Endothelial cell of umbilical vein (primary cell): ENCODE results near the gene FOXP1.

Experiments
- JUN ChIP-seq: IDR thresholded peaks from 2 replicates; pipeline ENCODE4 v1.6.1; 2011; ENCODE audit warnings: borderline replicate concordance, low read depth; ENCODE audit not compliant: insufficient read length, insufficient read depth
- POLR2A ChIP-seq: IDR thresholded peaks from 2 replicates; pipeline ENCODE4 v1.6.1; 2012; ENCODE audit warnings: low read depth, mild to moderate bottlenecking, control low read depth, low read length
- TF ChIP-seq, protein P1 (sequence below), 2 donors: IDR thresholded peaks; 1 replicate in 1 of 2; 2 replicates in 1 of 2; pipeline ENCODE4 v1.5.1; 2011; ENCODE audit warnings: low read length in 2 of 2, mild to moderate bottlenecking in 2 of 2, moderate library complexity in 2 of 2, control low read depth in 1 of 2, inconsistent platforms in 1 of 2, low read depth in 1 of 2; ENCODE audit not compliant: insufficient read depth in 1 of 2; ENCODE audit errors: extremely low read depth in 1 of 2
- TF ChIP-seq, protein P2 (sequence below): IDR thresholded peaks from 2 replicates; pipeline ENCODE4 v1.6.1; 2011; ENCODE audit not compliant: insufficient read depth, insufficient read length

DNA sequence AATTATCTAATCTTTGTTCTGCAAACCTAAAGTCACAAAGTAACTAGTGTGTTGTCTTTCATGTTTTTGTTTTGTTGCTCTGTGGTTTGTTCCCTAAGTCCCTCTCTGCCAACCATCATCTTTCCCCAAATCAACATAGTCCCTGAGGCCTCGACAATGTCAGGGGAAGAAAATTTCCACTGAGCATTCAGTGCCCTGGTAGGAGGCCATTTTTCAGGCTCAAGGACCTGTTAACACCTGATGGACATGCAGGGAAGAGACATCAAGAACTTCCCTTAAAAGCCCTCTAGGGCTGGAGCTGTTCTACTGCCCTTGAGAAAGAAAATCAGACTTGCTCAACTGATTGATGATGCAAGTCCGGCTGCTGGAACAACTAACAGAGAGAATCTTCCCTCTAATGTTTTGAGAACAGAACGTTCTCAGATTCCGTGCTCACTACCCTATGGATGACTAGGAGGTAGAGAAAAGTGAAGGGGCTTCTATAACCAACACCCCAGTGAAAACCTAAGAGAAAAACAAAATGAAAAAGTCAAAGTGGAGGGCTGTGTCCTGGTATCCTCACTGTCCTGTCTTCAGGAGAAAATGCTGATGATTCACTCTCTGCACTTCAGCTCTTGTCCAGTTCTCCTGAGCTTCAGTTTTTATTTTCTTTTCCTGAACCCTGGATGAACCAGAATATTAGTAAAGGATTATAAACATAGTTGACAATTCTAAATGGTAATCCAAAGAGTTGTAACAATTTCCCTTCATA is 373.1 kb downstream of the FOXP1 start:
- TF ChIP-seq, protein P1, sequence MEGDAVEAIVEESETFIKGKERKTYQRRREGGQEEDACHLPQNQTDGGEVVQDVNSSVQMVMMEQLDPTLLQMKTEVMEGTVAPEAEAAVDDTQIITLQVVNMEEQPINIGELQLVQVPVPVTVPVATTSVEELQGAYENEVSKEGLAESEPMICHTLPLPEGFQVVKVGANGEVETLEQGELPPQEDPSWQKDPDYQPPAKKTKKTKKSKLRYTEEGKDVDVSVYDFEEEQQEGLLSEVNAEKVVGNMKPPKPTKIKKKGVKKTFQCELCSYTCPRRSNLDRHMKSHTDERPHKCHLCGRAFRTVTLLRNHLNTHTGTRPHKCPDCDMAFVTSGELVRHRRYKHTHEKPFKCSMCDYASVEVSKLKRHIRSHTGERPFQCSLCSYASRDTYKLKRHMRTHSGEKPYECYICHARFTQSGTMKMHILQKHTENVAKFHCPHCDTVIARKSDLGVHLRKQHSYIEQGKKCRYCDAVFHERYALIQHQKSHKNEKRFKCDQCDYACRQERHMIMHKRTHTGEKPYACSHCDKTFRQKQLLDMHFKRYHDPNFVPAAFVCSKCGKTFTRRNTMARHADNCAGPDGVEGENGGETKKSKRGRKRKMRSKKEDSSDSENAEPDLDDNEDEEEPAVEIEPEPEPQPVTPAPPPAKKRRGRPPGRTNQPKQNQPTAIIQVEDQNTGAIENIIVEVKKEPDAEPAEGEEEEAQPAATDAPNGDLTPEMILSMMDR (IDR thresholded peaks at IDR 0.05; ENCODE audit: extremely low read depth in 1 of 2, insufficient read depth in 1 of 2, low read depth in 1 of 2, low read length in 2 of 2): no peak
- no peak for TF ChIP-seq JUN
- TF ChIP-seq, protein P2, sequence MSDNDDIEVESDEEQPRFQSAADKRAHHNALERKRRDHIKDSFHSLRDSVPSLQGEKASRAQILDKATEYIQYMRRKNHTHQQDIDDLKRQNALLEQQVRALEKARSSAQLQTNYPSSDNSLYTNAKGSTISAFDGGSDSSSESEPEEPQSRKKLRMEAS: no peak
- TF ChIP-seq POLR2A: no peak
